ENCODE data around the gene CD59. TPM values are rescaled to one million over a fixed set of nuclear protein-coding genes. Genes with fewer than 3 reads are reported as not detected.
A peak's percentile ranks its signal among the peaks of the same experiment; 100 is the strongest.

The CD59 gene
- total and polyA plus RNA-seq, 2 donors (not counting 3 experiments of a cell fraction or from before 2014, with no cell fraction given) = 992 to 1,084 TPM

DNA sequence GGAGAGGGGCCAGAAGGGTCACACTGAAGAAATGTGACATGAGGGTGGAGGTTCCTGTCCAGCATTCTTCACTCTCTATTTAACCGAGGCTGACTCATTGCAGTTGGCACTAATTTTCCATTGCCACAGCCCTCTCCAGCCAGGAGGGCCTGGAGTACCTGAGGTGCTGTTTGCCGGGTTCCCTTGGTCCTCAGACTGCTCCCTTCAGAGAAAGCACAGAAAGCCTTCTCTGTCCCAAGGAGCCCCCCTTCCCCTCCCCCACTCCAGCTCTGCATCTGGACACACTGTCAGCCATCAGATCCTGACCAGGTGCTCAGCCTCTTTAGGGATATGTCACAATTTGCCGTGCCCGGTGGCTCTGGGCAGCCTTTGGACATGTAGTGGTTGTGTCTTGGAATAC is 32.4 kb downstream of the CD59 start:
- no peaks in the 10 kb centered on the region for H3K9me3 ChIP-seq (replicated peaks; ENCODE audit: control insufficient read depth, insufficient read depth, low read length)
- CTCF ChIA-PET = interaction anchor here (0.7 to 6.0 kb wide), 4 partner anchors 12 to 39 kb away, joined by 3 to 64 read pairs (median 10); no protein-coding TSS in a partner anchor
- no TSS peak for BruUV-seq (replicated peaks)
- TF ChIP-seq GATA2 (IDR thresholded peaks at IDR 0.05; ENCODE audit: insufficient read depth, insufficient read length, low read depth, low read length) (no peak), JUN (IDR thresholded peaks at IDR 0.05; ENCODE audit: borderline replicate concordance, insufficient read depth, insufficient read length, low read depth) (peak; percentile 38), FOS (IDR thresholded peaks at IDR 0.05; ENCODE audit: borderline replicate concordance, insufficient read depth, low read length) (peak; percentile 64), POLR2A (IDR thresholded peaks at IDR 0.05; ENCODE audit: low read depth, low read length) (no peak), POLR2AphosphoS5 (IDR thresholded peaks at IDR 0.05; ENCODE audit: insufficient read depth, low read depth, low read length) (peak; percentile 64)
- TF ChIP-seq, protein P1, sequence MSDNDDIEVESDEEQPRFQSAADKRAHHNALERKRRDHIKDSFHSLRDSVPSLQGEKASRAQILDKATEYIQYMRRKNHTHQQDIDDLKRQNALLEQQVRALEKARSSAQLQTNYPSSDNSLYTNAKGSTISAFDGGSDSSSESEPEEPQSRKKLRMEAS (IDR thresholded peaks at IDR 0.05; ENCODE audit: insufficient read depth, insufficient read length) = no peak
- POLR2A ChIA-PET = interaction anchor here (4.4 kb wide), 1 partner anchor 13 kb away, joined by 73 read pairs; no protein-coding TSS in a partner anchor
- dilution Hi-C loops (cut with MboI; ENCODE audit: extremely low pct_ligation_motif_present, low sequenced_read_pairs) = no loop called here
- intact Hi-C loops (cut with micrococcal nuclease) = loop anchor here (5.0 kb wide), 3 partner anchors 229 to 811 kb away; partner anchors contain the start of genes CAPRIN1 and QSER1
- no peak overlapping the region for H2AFZ ChIP-seq (ENCODE audit: low read depth, low read length)
- no peaks in the 10 kb centered on the region for H3K27me3 ChIP-seq (ENCODE audit: control insufficient read depth in 2 of 2, insufficient read depth in 2 of 2, low read length in 2 of 2)
- H3K36me3 ChIP-seq (ENCODE audit: control insufficient read depth in 2 of 2, extremely low read depth in 1 of 2, insufficient read depth in 2 of 2, low read length in 2 of 2) = peaks cover 11 to 14% of the 10 kb centered on the region in 2 experiments
- no peaks in the 10 kb centered on the region for H4K20me1 ChIP-seq (replicated peaks; ENCODE audit: control insufficient read depth, extremely low read depth, insufficient read depth, low read length)
- peak overlapping the region; percentile 35 for H3K9ac ChIP-seq (replicated peaks; ENCODE audit: extremely low read depth, insufficient read depth, low read length)
- peak overlapping the region; percentile 34 for H3K4me2 ChIP-seq (ENCODE audit: insufficient read depth, low read length)
- H3K4me1 ChIP-seq (ENCODE audit: control insufficient read depth, extremely low read depth, insufficient read depth, low read length) = peaks cover 80% of the 10 kb centered on the region
- DNase-seq (ENCODE audit: low read depth, low spot score) = peak; percentile 84
- no peak overlapping the region for H3K4me3 ChIP-seq (replicated peaks in 1 of 3; ENCODE audit: insufficient read depth in 1 of 3, low read depth in 1 of 3, low read length in 3 of 3)
- peaks cover 32% of the 10 kb centered on the region for H3K79me2 ChIP-seq (ENCODE audit: control insufficient read depth, insufficient read depth, low read length)
- no peak for FAIRE-seq
- peak overlapping the region; percentile 89 for H3K27ac ChIP-seq (ENCODE audit: insufficient read depth, low read depth, low read length)
- no peaks in the 10 kb centered on the region for H3K9me1 ChIP-seq (replicated peaks; ENCODE audit: control insufficient read depth, extremely low read depth, insufficient read depth, low read length)

DNA sequence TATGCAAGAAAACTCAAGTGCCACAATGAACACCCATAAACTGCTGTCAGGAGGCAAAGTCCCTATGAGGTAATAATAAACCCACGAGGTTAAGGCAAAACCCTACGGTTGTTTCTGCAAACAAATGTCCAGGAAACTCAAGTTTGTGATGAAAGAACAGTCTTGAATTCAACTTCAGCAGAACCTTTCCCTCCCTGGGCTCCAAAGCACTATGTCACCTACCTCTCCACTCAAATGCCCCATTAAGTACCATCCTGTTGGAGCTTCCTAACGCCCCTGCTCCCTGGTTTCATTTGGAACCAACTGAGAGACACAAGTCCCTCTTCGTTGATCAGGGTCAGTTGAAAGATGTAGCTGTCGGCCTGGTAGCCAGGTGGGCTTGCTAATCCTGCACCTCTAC is 33.0 kb downstream of the CD59 start:
- dilution Hi-C loops (cut with MboI; ENCODE audit: extremely low pct_ligation_motif_present, low sequenced_read_pairs) = no loop called here
- H3K9me3 ChIP-seq (replicated peaks; ENCODE audit: control insufficient read depth, insufficient read depth, low read length) = no peaks in the 10 kb centered on the region
- FAIRE-seq (no peak), DNase-seq (ENCODE audit: low read depth, low spot score) (peak; percentile 53)
- no peak overlapping the region for H2AFZ ChIP-seq (ENCODE audit: low read depth, low read length)
- peaks cover 76% of the 10 kb centered on the region for H3K4me1 ChIP-seq (ENCODE audit: control insufficient read depth, extremely low read depth, insufficient read depth, low read length)
- no TSS peak for BruUV-seq (replicated peaks)
- POLR2A ChIA-PET = interaction anchor here (2.3 to 4.4 kb wide), 2 partner anchors 12 to 39 kb away, joined by 8 to 73 read pairs; no protein-coding TSS in a partner anchor
- H3K27ac ChIP-seq (ENCODE audit: insufficient read depth, low read depth, low read length) = peak overlapping the region; percentile 89
- CTCF ChIA-PET = interaction anchor here (0.6 to 6.0 kb wide), 4 partner anchors 13 to 51 kb away, joined by 3 to 68 read pairs (median 34); no protein-coding TSS in a partner anchor
- H4K20me1 ChIP-seq (replicated peaks; ENCODE audit: control insufficient read depth, extremely low read depth, insufficient read depth, low read length) = no peaks in the 10 kb centered on the region
- peak; percentile 58 for TF ChIP-seq POLR2AphosphoS5 (IDR thresholded peaks at IDR 0.05; ENCODE audit: insufficient read depth, low read depth, low read length)
- peak; percentile 49 for TF ChIP-seq POLR2A (IDR thresholded peaks at IDR 0.05; ENCODE audit: low read depth, low read length)
- TF ChIP-seq, protein P1 (IDR thresholded peaks at IDR 0.05; ENCODE audit: insufficient read depth, insufficient read length) = no peak
- TF ChIP-seq GATA2 (IDR thresholded peaks at IDR 0.05; ENCODE audit: insufficient read depth, insufficient read length, low read depth, low read length) = no peak
- intact Hi-C loops (cut with micrococcal nuclease) = loop anchor here (5.0 kb wide), 3 partner anchors 229 to 811 kb away; partner anchors contain the start of genes CAPRIN1 and QSER1
- H3K4me3 ChIP-seq (replicated peaks in 1 of 3; ENCODE audit: insufficient read depth in 1 of 3, low read depth in 1 of 3, low read length in 3 of 3) = no peak overlapping the region
- no peaks in the 10 kb centered on the region for H3K27me3 ChIP-seq (ENCODE audit: control insufficient read depth in 2 of 2, insufficient read depth in 2 of 2, low read length in 2 of 2)
- peak overlapping the region; percentile 12 for H3K4me2 ChIP-seq (ENCODE audit: insufficient read depth, low read length)
- peaks cover 27% of the 10 kb centered on the region for H3K79me2 ChIP-seq (ENCODE audit: control insufficient read depth, insufficient read depth, low read length)
- H3K9ac ChIP-seq (replicated peaks; ENCODE audit: extremely low read depth, insufficient read depth, low read length) = peak overlapping the region; percentile 30
- no peaks in the 10 kb centered on the region for H3K9me1 ChIP-seq (replicated peaks; ENCODE audit: control insufficient read depth, extremely low read depth, insufficient read depth, low read length)
- H3K36me3 ChIP-seq (ENCODE audit: control insufficient read depth in 2 of 2, extremely low read depth in 1 of 2, insufficient read depth in 2 of 2, low read length in 2 of 2) = peaks cover 11 to 14% of the 10 kb centered on the region in 2 experiments

All from endothelial cell of umbilical vein (primary cell).